Neural cell (in vitro differentiated cells): Measurements from ENCODE around the gene L3MBTL2. TPM values are rescaled to one million over a fixed set of nuclear protein-coding genes. Genes with fewer than 3 reads are reported as not detected.

Experiments used
- H2AFZ ChIP-seq: fragments of 200-600, 300-800 bp; sonication (generic), shearing (Covaris generic); 2 replicates; pipeline ENCODE4 v1.6.0; 2014; ENCODE audit warnings: low read depth, mild to moderate bottlenecking, antibody characterized with exemption, low read length, moderate library complexity
- H3F3A ChIP-seq: fragments of 200-600 bp; shearing (Covaris generic); 2 replicates; pipeline ENCODE4 v1.6.1; 2016; ENCODE audit warnings: mild to moderate bottlenecking, moderate library complexity, mixed read lengths, antibody characterized with exemption, low read length; ENCODE audit not compliant: insufficient read depth, poor library complexity, severe bottlenecking
- H3K27ac ChIP-seq: fragments of 200-600, 300-800 bp; sonication (generic), shearing (Covaris generic); 2 replicates; pipeline ENCODE4 v1.5.1; 2014; ENCODE audit warnings: mild to moderate bottlenecking, low read length, moderate library complexity
- H3K27me3 ChIP-seq: fragments of 300-800, 200-600 bp; sonication (generic), shearing (Covaris generic); 2 replicates; pipeline ENCODE4 v1.6.0; 2014; ENCODE audit warnings: mild to moderate bottlenecking, low read depth, low read length, moderate library complexity; ENCODE audit not compliant: insufficient read depth
- H3K36me3 ChIP-seq: fragments of 300-800, 200-600 bp; sonication (generic), shearing (Covaris generic); 2 replicates; pipeline ENCODE4 v1.5.1; 2014; ENCODE audit warnings: mild to moderate bottlenecking, antibody characterized with exemption, low read length, moderate library complexity; ENCODE audit not compliant: insufficient read depth
- H3K4me2 ChIP-seq: fragments of 300-800, 200-600 bp; sonication (generic), shearing (Covaris generic); 2 replicates; pipeline ENCODE4 v1.6.0; 2014; ENCODE audit warnings: mild to moderate bottlenecking, low read length
- H3K4me3 ChIP-seq: fragments of 300-800, 200-600 bp; sonication (generic), shearing (Covaris generic); 2 replicates; pipeline ENCODE4 v1.5.1; 2014; ENCODE audit warnings: mild to moderate bottlenecking, low read length, moderate library complexity
- H3K79me2 ChIP-seq: fragments of 200-600 bp; shearing (Covaris generic); replicated peaks from 2 replicates; pipeline ENCODE4 v1.6.0; 2014; ENCODE audit warnings: mild to moderate bottlenecking, low read length, moderate library complexity; ENCODE audit not compliant: insufficient read depth
- H3K9ac ChIP-seq: fragments of 300-800, 200-600 bp; sonication (generic), shearing (Covaris generic); 2 replicates; pipeline ENCODE4 v1.6.1; 2016; ENCODE audit warnings: mild to moderate bottlenecking, low read length, mixed read lengths
- H3K9me2 ChIP-seq: fragments of 200-600 bp; shearing (Covaris generic); 2 replicates; pipeline ENCODE4 v1.6.1; 2016; ENCODE audit warnings: mild to moderate bottlenecking, low read length, mixed read lengths; ENCODE audit not compliant: insufficient read depth
- H3K9me3 ChIP-seq: fragments of 200-600, 300-800 bp; sonication (generic), shearing (Covaris generic); 2 replicates; pipeline ENCODE4 v1.6.1; 2016; ENCODE audit warnings: mild to moderate bottlenecking, mixed run types, low read length, moderate library complexity, mixed read lengths
- H4K20me1 ChIP-seq: fragments of 200-600 bp; shearing (Covaris generic); 2 replicates; pipeline ENCODE4 v1.6.1; 2016; ENCODE audit warnings: mild to moderate bottlenecking, mixed run types; ENCODE audit not compliant: insufficient read depth
- CTCF ChIP-seq: fragments of 450-650 bp; IDR thresholded peaks from 2 replicates; pipeline ENCODE4 v1.5.1; 2014; ENCODE audit warnings: antibody characterized with exemption, mild to moderate bottlenecking, moderate library complexity; ENCODE audit not compliant: poor library complexity, severe bottlenecking
- EP300 ChIP-seq: fragments of 450-650 bp; conservative IDR thresholded peaks from 2 replicates; pipeline ENCODE4 v1.6.1; 2014; ENCODE audit warnings: antibody characterized with exemption, mild to moderate bottlenecking, moderate library complexity; ENCODE audit not compliant: poor library complexity, severe bottlenecking
- EZH2 ChIP-seq: fragments of 200-600, 300-800 bp; shearing (Covaris generic), sonication (generic); IDR thresholded peaks from 2 replicates; pipeline ENCODE4 v1.6.1; 2014; ENCODE audit warnings: antibody characterized with exemption, low read length, borderline replicate concordance, mild to moderate bottlenecking; ENCODE audit not compliant: insufficient read depth, poor library complexity, severe bottlenecking
- MXI1 ChIP-seq: fragments of 450-650 bp; conservative IDR thresholded peaks from 2 replicates; pipeline ENCODE4 v1.6.1; 2014; ENCODE audit warnings: antibody characterized with exemption, mild to moderate bottlenecking; ENCODE audit not compliant: poor library complexity, severe bottlenecking
- POLR2AphosphoS5 ChIP-seq: IDR thresholded peaks from 2 replicates; pipeline ENCODE4 v1.6.1; 2012
- RAD21 ChIP-seq: fragments of 450-650 bp; conservative IDR thresholded peaks from 2 replicates; pipeline ENCODE4 v1.6.1; 2014; ENCODE audit warnings: antibody characterized with exemption, mild to moderate bottlenecking, moderate library complexity
- REST ChIP-seq: IDR thresholded peaks from 2 replicates; pipeline ENCODE4 v1.6.1; 2012; ENCODE audit warnings: borderline replicate concordance
- SMC3 ChIP-seq: fragments of 450-650 bp; conservative IDR thresholded peaks from 2 replicates; pipeline ENCODE4 v1.6.1; 2014; ENCODE audit warnings: antibody characterized with exemption, mild to moderate bottlenecking, moderate library complexity; ENCODE audit not compliant: poor library complexity
- TAF1 ChIP-seq: IDR thresholded peaks from 2 replicates; pipeline ENCODE4 v1.6.1; 2012; ENCODE audit warnings: low read depth
- polyA plus RNA-seq: library from polyadenylated mRNA; depleted of rRNA; stranded (reverse); fragments of >200 nt; gene quantifications from 2 replicates; pipeline ENCODE4 v1.2.3, GENCODE V29; 2014

L3MBTL2 gene
- polyA plus RNA-seq, 1 donor from 2014 or later: 32.5 TPM

- Histone ChIP-seq H3K9me2 (no peaks in the 10 kb centered on the region), H3F3A (no peaks in the 10 kb centered on the region), H3K36me3 (peaks cover 4% of the 10 kb centered on the region), H3K4me3 (no peak overlapping the region), H3K27ac (no peak overlapping the region), H2AFZ (no peak overlapping the region), H3K9me3 (no peaks in the 10 kb centered on the region), H3K9ac (no peak overlapping the region), H3K79me2 (no peaks in the 10 kb centered on the region), H4K20me1 (no peaks in the 10 kb centered on the region), H3K27me3 (no peaks in the 10 kb centered on the region), H3K4me2 (no peak overlapping the region)
- TF ChIP-seq EP300 (no peak), MXI1 (no peak), POLR2AphosphoS5 (no peak), SMC3 (no peak), EZH2 (no peak), TAF1 (no peak), RAD21 (no peak), REST (no peak), CTCF (no peak)
These were observed 68.0 kb downstream of the L3MBTL2 start for GRCh38 chr22:41273128-41273527.

- Histone ChIP-seq H3K9me2 (no peaks in the 10 kb centered on the region), H3K27ac (no peak overlapping the region), H3K4me3 (no peak overlapping the region), H3K9me3 (no peaks in the 10 kb centered on the region), H2AFZ (no peak overlapping the region), H3K9ac (no peak overlapping the region), H3K27me3 (no peaks in the 10 kb centered on the region), H3F3A (no peaks in the 10 kb centered on the region), H4K20me1 (no peaks in the 10 kb centered on the region), H3K36me3 (peaks cover 4% of the 10 kb centered on the region), H3K4me2 (no peak overlapping the region), H3K79me2 (no peaks in the 10 kb centered on the region)
- TF ChIP-seq RAD21 (no peak), EZH2 (no peak), TAF1 (no peak), SMC3 (no peak)
These were observed 69.7 kb downstream of the L3MBTL2 start for GRCh38 chr22:41274856-41275255.

GRCh38 chr22:41280065-41280464 lies 75.0 kb downstream of the L3MBTL2 start:
- Histone ChIP-seq H2AFZ (no peak overlapping the region), H3K9me2 (no peaks in the 10 kb centered on the region), H3F3A (no peaks in the 10 kb centered on the region), H4K20me1 (no peaks in the 10 kb centered on the region), H3K4me2 (no peak overlapping the region), H3K27ac (no peak overlapping the region), H3K9ac (no peak overlapping the region), H3K27me3 (no peaks in the 10 kb centered on the region), H3K4me3 (no peak overlapping the region), H3K79me2 (peaks cover 11% of the 10 kb centered on the region), H3K9me3 (no peaks in the 10 kb centered on the region), H3K36me3 (peaks cover 4% of the 10 kb centered on the region)
- TF ChIP-seq REST (no peak), EP300 (no peak), EZH2 (no peak), SMC3 (no peak), CTCF (no peak), POLR2AphosphoS5 (no peak), TAF1 (no peak), RAD21 (no peak), MXI1 (no peak)
